A549 (cell line): ENCODE results near the gene ANKS1B. TPM values are rescaled to one million over a fixed set of nuclear protein-coding genes. Genes with fewer than 3 reads are reported as not detected.

ENCODE experiments used
- ATAC-seq, 2 experiments: fragments of 200-7000 bp in 1 of 2; fragments of >200 bp in 1 of 2; cut with Nextera tagmentation in 1 of 2; cut with Tn5 transposase in 1 of 2; 3 replicates each; pipeline versions ENCODE4 v1.8.0 to v1.9.1; 2018 to 2020; ENCODE audit warnings: mild to moderate bottlenecking in 1 of 2, moderate library complexity in 1 of 2
- CTCF ChIA-PET: fragments of 300-600 bp; sonication (Branson Sonifier 250); formaldehyde crosslinking; extraction: SDS; loops from one replicate; lab custom pipeline; 2021; ENCODE audit warnings: antibody characterized with exemption, inconsistent platforms; lab: Yijun Ruan, JAX
- POLR2A ChIA-PET: fragments of 350-600 bp; formaldehyde crosslinking; extraction: SDS; loops from one replicate; lab custom pipeline; 2021; ENCODE audit warnings: antibody characterized with exemption, inconsistent platforms; lab: Yijun Ruan, JAX
- DNase-seq, 2 experiments: peaks; one replicate each; pipeline versions ENCODE4 v3.0.0 to v3.0.0-alpha.2; 2011 to 2016; ENCODE audit warnings: low read depth in 1 of 2, low spot score in 1 of 2
- FAIRE-seq: peaks from 2 replicates; lab custom pipeline; 2011; peaks lifted over from hg19 to GRCh38; lab: Jason Lieb, UNC
- H3K27ac ChIP-seq, 2 experiments: fragments of >200 bp; sonication (Bioruptor Twin); formaldehyde crosslinking; 3 replicates each; pipeline ENCODE4 v1.5.1; 2016 to 2017
- H3K4me1 ChIP-seq: fragments of >200 bp; sonication (Bioruptor Twin); formaldehyde crosslinking; 3 replicates; pipeline ENCODE4 v1.6.1; 2016
- H3K4me2 ChIP-seq: fragments of >200 bp; sonication (Bioruptor Twin); formaldehyde crosslinking; 3 replicates; pipeline ENCODE4 v1.6.1; 2016
- H3K4me3 ChIP-seq: fragments of >200 bp; sonication (Bioruptor Twin); formaldehyde crosslinking; 3 replicates; pipeline ENCODE4 v1.5.1; 2016
- H3K9me3 ChIP-seq: fragments of >200 bp; sonication (Bioruptor Twin); formaldehyde crosslinking; 3 replicates; pipeline ENCODE4 v1.6.1; 2016
- ATOH8 ChIP-seq: fragments of 250-450 bp; sonication (Bioruptor Pico); IDR thresholded peaks from 2 replicates; pipeline ENCODE4 v1.5.0; 2020; ENCODE audit warnings: low read depth, mild to moderate bottlenecking, moderate library complexity
- CHD2 ChIP-seq: fragments of 150-350 bp; IDR thresholded peaks from 2 replicates; pipeline ENCODE4 v1.6.1; 2014; ENCODE audit warnings: low read length; ENCODE audit not compliant: partially characterized antibody
- CHD4 ChIP-seq: fragments of 200-600 bp; sonication (generic); IDR thresholded peaks from 2 replicates; pipeline ENCODE4 v1.6.1; 2016; ENCODE audit warnings: antibody characterized with exemption, mild to moderate bottlenecking, borderline replicate concordance
- EHF ChIP-seq: fragments of 250-450 bp; sonication (Bioruptor Pico); IDR thresholded peaks from 2 replicates; pipeline ENCODE4 v1.5.0; 2020; ENCODE audit warnings: mild to moderate bottlenecking
- EHMT2 ChIP-seq: fragments of 200-600 bp; sonication (generic); IDR thresholded peaks from 2 replicates; pipeline ENCODE4 v1.6.1; 2016; ENCODE audit warnings: antibody characterized with exemption, low read depth, mild to moderate bottlenecking, moderate library complexity
- EP300 ChIP-seq, 2 experiments: fragments of >200 bp; sonication (Bioruptor Twin); formaldehyde crosslinking; IDR thresholded peaks; 2 replicates in 1 of 2; 3 replicates in 1 of 2; pipeline ENCODE4 v1.6.1; 2016 to 2017
- GATA3 ChIP-seq: IDR thresholded peaks from 2 replicates; pipeline ENCODE4 v1.6.1; 2012; ENCODE audit warnings: borderline replicate concordance
- HDAC2 ChIP-seq: fragments of 200-600 bp; sonication (generic); IDR thresholded peaks from 2 replicates; pipeline ENCODE4 v1.6.1; 2016
- HES2 ChIP-seq: fragments of >200 bp; sonication (Bioruptor Twin); formaldehyde crosslinking; IDR thresholded peaks from 2 replicates; pipeline ENCODE4 v1.6.1; 2016
- HEYL ChIP-seq: fragments of 250-450 bp; sonication (Bioruptor Pico); IDR thresholded peaks from 2 replicates; pipeline ENCODE4 v1.8.0; 2021; ENCODE audit warnings: mild to moderate bottlenecking, moderate library complexity
- HOXA7 ChIP-seq: fragments of 250-450 bp; sonication (Bioruptor Pico); IDR thresholded peaks from 2 replicates; pipeline ENCODE4 v1.5.0; 2020; ENCODE audit warnings: mild to moderate bottlenecking, moderate library complexity
- HOXB13 ChIP-seq: fragments of 250-450 bp; sonication (Bioruptor Pico); IDR thresholded peaks from 2 replicates; pipeline ENCODE4 v1.5.0; 2020; ENCODE audit warnings: low read depth, mild to moderate bottlenecking, moderate library complexity
- JUNB ChIP-seq: fragments of >200 bp; sonication (Bioruptor Twin); formaldehyde crosslinking; IDR thresholded peaks from 2 replicates; pipeline ENCODE4 v1.6.1; 2016
- KDM1A ChIP-seq: fragments of 200-600 bp; sonication (generic); IDR thresholded peaks from 2 replicates; pipeline ENCODE4 v1.6.1; 2016; ENCODE audit warnings: low read depth, mild to moderate bottlenecking
- MAFK ChIP-seq: fragments of 450-650 bp; IDR thresholded peaks from 2 replicates; pipeline ENCODE4 v1.6.1; 2014; ENCODE audit not compliant: partially characterized antibody
- MAZ ChIP-seq: fragments of 150-350 bp; IDR thresholded peaks from 2 replicates; pipeline ENCODE4 v1.6.1; 2014; ENCODE audit warnings: antibody characterized with exemption, low read depth, low read length, borderline replicate concordance
- PHF8 ChIP-seq: fragments of 200-600 bp; sonication (generic); IDR thresholded peaks from 2 replicates; pipeline ENCODE4 v1.6.1; 2016; ENCODE audit warnings: low read depth, mild to moderate bottlenecking, antibody characterized with exemption, moderate library complexity, borderline replicate concordance
- POLR2A ChIP-seq: IDR thresholded peaks from 2 replicates; pipeline ENCODE4 v1.6.1; 2012; ENCODE audit warnings: mild to moderate bottlenecking, low read length
- POLR2AphosphoS2 ChIP-seq: conservative IDR thresholded peaks from 2 replicates; pipeline ENCODE4 v1.6.1; 2012; ENCODE audit warnings: low read length, improper control_type of control experiment, inconsistent platforms
- RAD21 ChIP-seq, 2 experiments: fragments of >200 bp in 1 of 2; sonication (Bioruptor Twin) in 1 of 2; formaldehyde crosslinking in 1 of 2; IDR thresholded peaks in 1 of 2; conservative IDR thresholded peaks in 1 of 2; 2 replicates in 1 of 2; 3 replicates in 1 of 2; pipeline ENCODE4 v1.6.1; 2012 to 2018; ENCODE audit warnings: inconsistent platforms in 1 of 2
- RCOR1 ChIP-seq: fragments of 150-350 bp; IDR thresholded peaks from 2 replicates; pipeline ENCODE4 v1.6.1; 2014; ENCODE audit warnings: antibody characterized with exemption, low read length, low read depth
- REST ChIP-seq: fragments of 200-600 bp; sonication (generic); IDR thresholded peaks from 2 replicates; pipeline ENCODE4 v1.6.1; 2016; ENCODE audit warnings: antibody characterized with exemption, mild to moderate bottlenecking, moderate library complexity
- TFCP2L1 ChIP-seq: fragments of 250-450 bp; sonication (Bioruptor Pico); IDR thresholded peaks from 2 replicates; pipeline ENCODE4 v1.5.0; 2021; ENCODE audit warnings: mild to moderate bottlenecking
- ZNF302 ChIP-seq: fragments of 250-450 bp; sonication (Bioruptor Pico); IDR thresholded peaks from 2 replicates; pipeline ENCODE4 v1.9.0; 2021; ENCODE audit warnings: inconsistent platforms, mild to moderate bottlenecking, moderate library complexity
- ZSCAN20 ChIP-seq: fragments of 250-450 bp; sonication (Bioruptor Pico); IDR thresholded peaks from 2 replicates; pipeline ENCODE4 v1.8.0; 2022; ENCODE audit warnings: mild to moderate bottlenecking, moderate library complexity
- WGBS: methylation state at CpG from one replicate; pipeline ENCODE4 v1.1.6; 2017; ENCODE audit errors: missing lambda C conversion rate; 5-methylcytosine and 5-hydroxymethylcytosine counted together
- polyA plus RNA-seq, 4 experiments: library from polyadenylated mRNA; depleted of rRNA in 3 of 4; stranded (reverse); fragments of >200 nt; fragmentation: RNase III in 1 of 4; extraction: RNeasy Plus Mini Kit Qiagen cat#74134 plus additional on column Dnase treatment in 1 of 4; gene quantifications; 2 replicates in 3 of 4; 3 replicates in 1 of 4; pipeline ENCODE4 v1.2.3, GENCODE V29; 2011 to 2017
- TF ChIP-seq, protein P1 (sequence below): IDR thresholded peaks from 2 replicates; pipeline ENCODE4 v1.6.1; 2012
- TF ChIP-seq, protein P2 (sequence below): fragments of >200 bp; sonication (Bioruptor Twin); formaldehyde crosslinking; IDR thresholded peaks from 3 replicates; pipeline ENCODE4 v1.6.1; 2016

The ANKS1B gene
- polyA plus RNA-seq, 2 of the 4 experiments (the other 2 are of a cell fraction): 1.5 to 2.2 TPM

GRCh38 chr12:98883231-98883630 is 1101.5 kb downstream of the ANKS1B start (continued):
- TF ChIP-seq ZNF302 (CRISPR knock-in tag) (no peak), CHD4 (no peak), HEYL (CRISPR knock-in tag) (no peak), RCOR1 (no peak), MAZ (no peak), TFCP2L1 (CRISPR knock-in tag) (no peak)

GRCh38 chr12:98882526-98882925 is 1102.2 kb downstream of the ANKS1B start:
- Histone ChIP-seq H3K27ac (no peak overlapping the region), H3K4me3 (no peak overlapping the region), H3K4me1 (no peaks in the 10 kb centered on the region), H3K4me2 (no peak overlapping the region), H3K9me3 (no peaks in the 10 kb centered on the region)
- FAIRE-seq: no peak
- no peak for ATAC-seq
- ChIA-PET CTCF (interaction anchor here (0.7 kb wide), 1 partner anchor 72 kb away, joined by 3 read pairs; no protein-coding TSS in a partner anchor), POLR2A (no interaction called here)
- 0% methylated on average over 1 of the region's 1 CpG for WGBS
- no peak for TF ChIP-seq POLR2AphosphoS2
- no peak for TF ChIP-seq HOXB13 (CRISPR knock-in tag)
- TF ChIP-seq, protein P1, sequence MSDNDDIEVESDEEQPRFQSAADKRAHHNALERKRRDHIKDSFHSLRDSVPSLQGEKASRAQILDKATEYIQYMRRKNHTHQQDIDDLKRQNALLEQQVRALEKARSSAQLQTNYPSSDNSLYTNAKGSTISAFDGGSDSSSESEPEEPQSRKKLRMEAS: no peak
- TF ChIP-seq HDAC2: no peak
- no peak for TF ChIP-seq POLR2A
- no peak for TF ChIP-seq CHD2
- no peak for TF ChIP-seq ZSCAN20 (CRISPR knock-in tag)
- TF ChIP-seq PHF8: no peak
- TF ChIP-seq MAFK: no peak
- no peak for TF ChIP-seq GATA3
- TF ChIP-seq EP300 (IDR thresholded peaks at IDR 0.05): no peak
- no peak for TF ChIP-seq KDM1A
- no peak for TF ChIP-seq REST
- TF ChIP-seq, protein P2, sequence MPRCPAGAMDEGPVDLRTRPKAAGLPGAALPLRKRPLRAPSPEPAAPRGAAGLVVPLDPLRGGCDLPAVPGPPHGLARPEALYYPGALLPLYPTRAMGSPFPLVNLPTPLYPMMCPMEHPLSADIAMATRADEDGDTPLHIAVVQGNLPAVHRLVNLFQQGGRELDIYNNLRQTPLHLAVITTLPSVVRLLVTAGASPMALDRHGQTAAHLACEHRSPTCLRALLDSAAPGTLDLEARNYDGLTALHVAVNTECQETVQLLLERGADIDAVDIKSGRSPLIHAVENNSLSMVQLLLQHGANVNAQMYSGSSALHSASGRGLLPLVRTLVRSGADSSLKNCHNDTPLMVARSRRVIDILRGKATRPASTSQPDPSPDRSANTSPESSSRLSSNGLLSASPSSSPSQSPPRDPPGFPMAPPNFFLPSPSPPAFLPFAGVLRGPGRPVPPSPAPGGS: no peak
- no peak for TF ChIP-seq HES2
- no peak for DNase-seq

DNA sequence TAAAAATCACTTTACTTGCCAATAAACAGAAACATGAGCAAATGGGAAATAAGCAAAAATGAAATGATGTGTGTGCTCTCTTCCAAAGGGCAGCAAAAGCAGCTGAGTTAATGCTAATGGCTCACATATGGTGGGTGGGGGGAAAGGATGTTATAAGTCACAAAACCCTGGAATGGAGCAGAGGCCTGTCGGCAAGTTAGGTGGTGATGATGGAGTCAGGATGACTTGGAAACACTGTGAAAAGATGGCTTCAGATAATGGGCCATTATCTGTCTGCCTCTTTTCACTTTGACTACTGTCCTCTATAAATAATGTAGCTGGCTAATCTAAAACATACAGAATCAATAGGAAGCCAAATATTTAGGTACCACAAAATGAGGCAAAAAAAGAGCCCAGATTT is 1111.0 kb downstream of the ANKS1B start:
- ChIA-PET POLR2A (no interaction called here), CTCF (no interaction called here)
- WGBS: 70% methylated on average over 1 of the region's 1 CpG
- Histone ChIP-seq H3K9me3 (no peaks in the 10 kb centered on the region), H3K4me2 (no peak overlapping the region)
- TF ChIP-seq HOXA7 (CRISPR knock-in tag) (no peak), ZNF302 (CRISPR knock-in tag) (no peak), ATOH8 (CRISPR knock-in tag) (no peak), HEYL (CRISPR knock-in tag) (no peak), RAD21 (conservative IDR thresholded peaks at IDR 0.05 in 1 of 2, IDR thresholded peaks at IDR 0.05 in 1 of 2) (no peak), JUNB (no peak), ZSCAN20 (CRISPR knock-in tag) (no peak), EHF (CRISPR knock-in tag) (no peak), POLR2A (no peak), HDAC2 (no peak), EHMT2 (no peak)
- TF ChIP-seq, protein P2: no peak
- TF ChIP-seq, all 56 proteins: peak for 0
- DNase-seq (no peak), FAIRE-seq (no peak), ATAC-seq (no peak)
- Histone ChIP-seq H3K4me3 (no peak overlapping the region), H3K4me1 (no peaks in the 10 kb centered on the region), H3K27ac (no peak overlapping the region)
